NCI-H2196 treated with DMSO at 0.1 percent for 48 hours (cell line): ENCODE data around the gene LILRB3.
"Not testable (repeated sequence)": the region's sequence is repeated elsewhere in the genome, so short reads cannot be mapped to it uniquely, and the experiment has no call there.

Experiments used
- DNase-seq: peaks from one replicate; lab custom pipeline; 2025; ENCODE audit not compliant: unreplicated experiment; lab: John Stamatoyannopoulos, UW

LILRB3 gene

GRCh38 chr19:54242646-54243045, 19.8 kb upstream of the LILRB3 start, which contains the start of gene LILRA6:
LILRA6 (minus strand) TSS chr19:54242790.
- not testable (repeated sequence) for DNase-seq

DNA sequence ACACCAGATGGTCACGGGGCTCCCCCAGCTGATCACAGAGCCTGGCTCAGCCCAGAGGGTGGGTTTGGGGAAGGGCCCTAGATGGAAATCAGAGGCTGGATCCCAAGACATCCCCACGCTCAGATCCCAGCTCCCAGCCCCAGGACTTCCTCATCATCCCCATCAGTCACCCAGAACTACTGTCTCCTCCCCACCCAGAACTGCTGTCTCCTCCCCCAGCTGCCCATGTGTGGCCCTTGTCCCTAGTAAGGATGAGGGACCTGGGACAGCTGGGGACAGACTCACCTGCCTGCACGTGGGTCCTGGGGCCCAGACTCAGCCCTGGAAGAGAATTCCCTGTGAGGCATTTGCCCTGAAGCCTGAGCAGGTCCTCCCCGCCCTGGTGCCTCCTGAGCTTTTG, 19.4 kb upstream of the LILRB3 start:
- DNase-seq, result not testable (repeated sequence)

- DNase-seq, result not testable (repeated sequence)
Measured at GRCh38 chr19:54240372-54241336, 17.8 kb upstream of the LILRB3 start.

- not testable (repeated sequence) for DNase-seq
Measured at GRCh38 chr19:54239491-54240371, 16.9 kb upstream of the LILRB3 start.

DNA sequence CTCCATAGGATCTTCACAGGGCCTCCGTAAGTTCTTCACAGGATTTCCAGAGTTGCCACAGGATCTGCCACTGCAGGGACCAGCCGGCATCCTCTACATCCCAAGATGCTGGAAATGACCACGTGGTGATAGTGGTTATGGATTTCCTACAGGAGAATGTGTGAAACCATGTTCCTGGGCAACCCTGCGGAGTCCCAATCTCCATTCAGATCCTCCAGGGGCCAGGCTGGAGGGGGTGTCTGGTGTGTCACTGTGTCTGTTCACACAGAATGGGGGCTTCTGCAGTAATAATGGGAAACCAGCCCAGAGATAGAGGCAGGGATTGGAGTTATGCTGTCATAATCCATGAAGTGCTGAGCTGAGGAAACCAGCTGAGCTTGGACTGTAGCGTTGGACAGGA, 11.1 kb upstream of the LILRB3 start:
- no peak for DNase-seq

DNA sequence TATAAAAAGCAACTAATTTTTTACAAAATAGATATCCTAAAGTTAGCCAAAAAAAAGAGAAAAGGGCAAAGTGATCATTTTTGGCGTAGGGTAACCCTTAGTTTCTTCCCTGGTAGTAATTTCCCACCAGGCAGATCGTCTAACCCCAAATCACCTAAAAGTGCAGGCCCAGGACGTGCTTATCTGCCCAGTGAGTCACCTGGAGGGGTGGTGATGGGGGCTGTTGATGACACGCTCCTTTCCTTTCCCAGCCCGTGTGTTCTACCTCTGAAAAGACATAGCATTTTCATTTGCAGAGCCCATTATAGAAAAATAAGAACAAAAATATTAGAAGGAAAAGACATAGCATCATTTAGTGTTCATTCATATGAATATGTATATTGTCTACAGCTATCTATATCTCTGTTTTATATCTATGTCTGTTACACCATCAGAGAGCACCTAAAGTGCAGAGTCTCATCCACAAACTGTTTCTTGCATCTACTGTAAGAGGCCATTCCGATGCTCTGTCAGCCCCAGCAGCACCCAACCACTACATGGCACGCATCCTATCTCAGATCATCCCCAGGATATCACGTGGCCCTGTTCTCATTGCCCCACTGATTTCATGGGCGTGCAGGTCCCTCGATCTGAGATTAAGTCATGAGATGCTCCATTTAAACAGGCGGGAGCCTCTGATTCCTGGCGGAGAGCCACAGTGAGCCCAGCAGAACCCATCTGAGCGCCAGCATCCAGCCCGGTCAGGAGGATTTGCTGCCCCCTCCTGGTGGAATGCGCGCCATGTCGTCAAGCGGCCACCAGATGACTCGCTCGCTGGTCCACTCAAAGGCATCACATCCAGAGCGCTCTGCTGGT, 8.5 kb upstream of the LILRB3 start:
- peak; percentile 78 for DNase-seq

- DNase-seq, result no peak
Measured at GRCh38 chr19:54230031-54230430, 7.2 kb upstream of the LILRB3 start.

- DNase-seq, result no peak
Measured at GRCh38 chr19:54229146-54229545, 6.3 kb upstream of the LILRB3 start.

- DNase-seq, result not testable (repeated sequence)
Measured at GRCh38 chr19:54224619-54225018, 1.8 kb upstream of the LILRB3 start.

GRCh38 chr19:54223937-54224281, 1.1 kb upstream of the LILRB3 start:
- DNase-seq, result not testable (repeated sequence)

- not testable (repeated sequence) for DNase-seq
Measured at GRCh38 chr19:54223277-54223936, 600 bp upstream of the LILRB3 start.

- not testable (repeated sequence) for DNase-seq
Measured at GRCh38 chr19:54221947-54222346, 860 bp downstream of the LILRB3 start.

DNA sequence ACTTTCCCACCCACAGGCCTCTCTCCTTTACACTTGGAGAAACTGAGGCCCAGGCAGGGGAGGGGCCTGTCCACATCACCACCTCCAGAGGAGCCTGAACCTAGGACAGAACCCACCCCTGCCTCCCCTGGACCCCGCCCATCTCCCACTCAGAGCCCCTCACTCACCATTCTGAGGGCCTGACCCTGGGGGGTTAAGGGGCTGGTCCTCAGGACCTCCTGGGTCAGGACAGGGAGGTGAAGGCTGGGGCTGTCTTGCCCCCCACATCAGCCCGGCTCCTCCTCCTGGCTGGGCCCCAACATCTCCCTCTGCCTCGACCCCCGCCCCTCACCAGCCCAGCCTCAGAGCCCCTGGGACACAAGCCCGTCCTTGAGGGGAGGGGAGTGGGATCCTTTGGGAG, 3.1 kb downstream of the LILRB3 start:
- DNase-seq, result not testable (repeated sequence)

DNA sequence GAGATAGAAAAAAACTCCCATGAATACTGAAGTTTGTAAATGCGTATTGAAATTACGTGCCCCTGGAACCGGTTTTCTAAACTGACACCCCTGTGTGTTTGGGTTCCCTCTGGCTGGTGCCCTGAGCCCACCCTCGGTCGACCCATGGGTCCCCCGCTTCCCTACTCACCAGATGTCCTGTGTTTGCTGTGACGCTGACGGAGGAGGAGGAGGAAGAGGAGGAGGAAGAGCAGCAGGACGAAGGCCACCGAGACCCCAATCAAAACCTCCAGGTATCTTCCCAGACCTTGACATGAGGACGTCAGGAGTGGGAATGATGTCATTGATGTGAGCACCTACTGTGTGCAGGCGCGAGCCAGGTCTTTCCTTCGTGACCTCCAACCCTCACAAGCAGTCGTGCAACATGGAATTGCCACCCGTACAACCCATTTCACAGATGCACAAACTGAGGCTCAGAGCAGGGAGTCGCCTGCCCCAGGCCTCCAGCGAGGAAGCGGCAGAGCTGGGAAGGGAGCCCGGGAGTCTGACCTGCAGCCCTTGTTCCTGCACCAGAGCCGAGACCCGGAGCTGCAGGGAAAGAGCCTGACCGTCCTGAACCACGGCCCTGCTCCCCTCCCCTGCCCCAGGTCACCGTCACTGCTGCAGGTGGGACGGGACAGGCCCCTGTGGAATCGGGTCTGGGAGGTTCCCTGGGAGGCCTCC, 3.7 kb downstream of the LILRB3 start:
- no peak for DNase-seq

- DNase-seq, result no peak
Measured at GRCh38 chr19:54218259-54218658, 4.5 kb downstream of the LILRB3 start.

DNA sequence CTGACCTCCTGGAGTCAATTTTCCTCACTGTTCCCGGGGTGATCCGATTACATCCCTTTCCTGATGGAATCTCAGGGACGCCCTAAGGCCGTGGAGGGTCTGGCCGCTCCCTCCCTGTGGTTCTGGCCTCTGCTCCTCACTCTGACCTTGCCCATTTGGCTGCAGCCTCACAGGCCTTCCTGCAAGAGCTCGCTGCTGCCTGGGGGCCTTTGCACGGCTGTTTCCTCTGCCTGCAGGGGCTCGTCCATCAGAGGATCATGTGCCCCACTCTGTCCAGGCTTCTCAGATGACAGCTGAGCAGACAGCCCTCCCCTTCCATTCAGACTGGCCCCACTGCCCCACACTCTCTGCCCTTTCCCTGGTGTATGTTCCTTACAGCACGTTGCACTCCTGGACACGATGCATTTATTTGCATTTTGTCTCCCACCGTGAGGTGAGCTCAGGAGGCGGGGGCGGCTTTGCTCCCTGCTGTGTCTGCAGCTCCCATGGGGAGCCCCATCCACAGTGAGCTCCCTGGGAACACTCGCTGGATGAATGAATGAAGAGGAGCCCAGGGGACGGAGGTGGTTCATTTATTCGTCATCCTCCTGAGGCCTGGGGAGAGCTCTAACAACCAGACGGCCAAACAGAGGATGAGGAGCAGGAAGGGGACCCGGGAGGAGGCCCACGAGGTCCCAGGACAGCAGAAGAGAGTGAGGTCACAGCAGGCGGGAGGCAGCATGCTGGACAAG, 5.1 kb downstream of the LILRB3 start:
- not testable (repeated sequence) for DNase-seq

- DNase-seq, result no peak
Measured at GRCh38 chr19:54216869-54217268, 5.9 kb downstream of the LILRB3 start.

- not testable (repeated sequence) for DNase-seq
Measured at GRCh38 chr19:54214734-54215133, 8.1 kb downstream of the LILRB3 start.

- not testable (repeated sequence) for DNase-seq
Measured at GRCh38 chr19:54214217-54214616, 8.6 kb downstream of the LILRB3 start.
